Amygdala (tissue), 56 donors: ENCODE measurements around the gene KLHL24.
A peak's percentile ranks its signal among the peaks of the same experiment; 100 is the strongest.
"Not testable (repeated sequence)": the region's sequence is repeated elsewhere in the genome, so short reads cannot be mapped to it uniquely, and the experiment has no call there.

ENCODE experiments used
- DNase-seq, 56 donors: peaks; one replicate each; lab custom pipeline; 2025; lab: John Stamatoyannopoulos, UW

Gene KLHL24

GRCh38 chr3:183692436-183692835 lies 57.0 kb downstream of the KLHL24 start:
- no peak for DNase-seq

- DNase-seq = no peak
These were observed 60.3 kb downstream of the KLHL24 start for GRCh38 chr3:183695569-183696364.

GRCh38 chr3:183697123-183697609 lies 61.7 kb downstream of the KLHL24 start:
- DNase-seq = no peak

GRCh38 chr3:183697610-183698317 lies 62.3 kb downstream of the KLHL24 start, which contains the start of gene YEATS2:
YEATS2 (plus strand) TSS chr3:183697797; CDS start chr3:183715163, 17,366 bp downstream.
- peak in 49 of 56 donors; percentile 4 to 82 (median 58) for DNase-seq

GRCh38 chr3:183698318-183698751 lies 62.9 kb downstream of the KLHL24 start:
- DNase-seq = peak in 27 of 56 donors; percentile 8 to 65 (median 34)

GRCh38 chr3:183698756-183699155 lies 63.3 kb downstream of the KLHL24 start:
- DNase-seq = peak in 11 of 56 donors; percentile 3 to 30 (median 9)

- DNase-seq = no peak
These were observed 64.0 kb downstream of the KLHL24 start for GRCh38 chr3:183699238-183699947.

- no peak for DNase-seq
These were observed 66.3 kb downstream of the KLHL24 start for GRCh38 chr3:183701744-183702143.

GRCh38 chr3:183703892-183704291 lies 68.5 kb downstream of the KLHL24 start:
- DNase-seq = not testable (repeated sequence)

GRCh38 chr3:183710231-183710630 lies 74.8 kb downstream of the KLHL24 start:
- DNase-seq = no peak

GRCh38 chr3:183711516-183711915 lies 76.1 kb downstream of the KLHL24 start:
- no peak for DNase-seq

GRCh38 chr3:183714622-183715021 lies 79.2 kb downstream of the KLHL24 start:
- DNase-seq = no peak

GRCh38 chr3:183718012-183718411 lies 82.6 kb downstream of the KLHL24 start:
- no peak for DNase-seq

- no peak for DNase-seq
These were observed 90.0 kb downstream of the KLHL24 start for GRCh38 chr3:183725387-183725786.

GRCh38 chr3:183728204-183728603 lies 92.8 kb downstream of the KLHL24 start:
- no peak for DNase-seq

GRCh38 chr3:183730361-183730760 lies 94.9 kb downstream of the KLHL24 start:
- DNase-seq = no peak

- no peak for DNase-seq
These were observed 96.2 kb downstream of the KLHL24 start for GRCh38 chr3:183731611-183732010.

- DNase-seq = no peak
These were observed 98.1 kb downstream of the KLHL24 start for GRCh38 chr3:183733553-183733952.
